ENCODE measurements around the gene MYO18A. TPM values are rescaled to one million over a fixed set of nuclear protein-coding genes. Genes with fewer than 3 reads are reported as not detected.
"Not testable (repeated sequence)": the region's sequence is repeated elsewhere in the genome, so short reads cannot be mapped to it uniquely, and the experiment has no call there.

The MYO18A gene
- total RNA-seq, 2 experiments from 2014 or later, result 46.3 to 47.1 TPM

- peak overlapping the region; percentile 52 for H3K4me3 Mint-ChIP-seq
- peaks cover 32% of the 10 kb centered on the region for H3K4me1 Mint-ChIP-seq (ENCODE audit: low read depth)
- intact Hi-C loops (cut with micrococcal nuclease), result no loop called here
- no peaks in the 10 kb centered on the region for H3K27me3 Mint-ChIP-seq
- no peaks in the 10 kb centered on the region for H3K9me3 Mint-ChIP-seq
- peak overlapping the region; percentile 79 for H3K27ac Mint-ChIP-seq
- ChIA-PET POLR2A (interaction anchor here (0.5 to 1.4 kb wide), 7 partner anchors 10 to 569 kb away, joined by 3 to 7 read pairs (median 4); partner anchors contain the start of gene MYO18A), CTCF (interaction anchor here (0.9 to 4.0 kb wide), 11 partner anchors 10 to 214 kb away, joined by 3 to 23 read pairs (median 5); partner anchors contain the start of gene MYO18A)
- H3K36me3 Mint-ChIP-seq, result no peaks in the 10 kb centered on the region
- DNase-seq, result peak; percentile 84
These were observed 24.8 kb downstream of the MYO18A start for GRCh38 chr17:29155227-29155965.

GRCh38 chr17:29154516-29155226 is 25.5 kb downstream of the MYO18A start:
- intact Hi-C loops (cut with micrococcal nuclease), result no loop called here
- Mint-ChIP-seq H3K9me3 (no peaks in the 10 kb centered on the region), H3K36me3 (no peaks in the 10 kb centered on the region), H3K27ac (peak overlapping the region; percentile 79), H3K4me3 (peak overlapping the region; percentile 52), H3K27me3 (no peaks in the 10 kb centered on the region), H3K4me1 (ENCODE audit: low read depth) (peaks cover 36% of the 10 kb centered on the region)
- DNase-seq, result peak; percentile 53
- ChIA-PET CTCF (interaction anchor here (1.1 to 4.0 kb wide), 10 partner anchors 9 to 215 kb away, joined by 3 to 23 read pairs (median 7); partner anchors contain the start of gene MYO18A), POLR2A (interaction anchor here (0.6 to 1.4 kb wide), 4 partner anchors 11 to 25 kb away, joined by 3 to 7 read pairs (median 4); partner anchors contain the start of gene MYO18A)

GRCh38 chr17:29151567-29151966 is 28.6 kb downstream of the MYO18A start:
- CTCF ChIA-PET, result interaction anchor here (2.2 to 8.4 kb wide), 2 partner anchors 68 kb away, joined by 8 to 247 read pairs; no protein-coding TSS in a partner anchor
- H3K27ac Mint-ChIP-seq, result no peak overlapping the region
- intact Hi-C loops (cut with micrococcal nuclease), result no loop called here

GRCh38 chr17:29150161-29150560 is 30.0 kb downstream of the MYO18A start:
- Mint-ChIP-seq H3K4me1 (ENCODE audit: low read depth) (peaks cover 51% of the 10 kb centered on the region), H3K27me3 (no peaks in the 10 kb centered on the region), H3K27ac (no peak overlapping the region), H3K36me3 (no peaks in the 10 kb centered on the region), H3K4me3 (no peak overlapping the region), H3K9me3 (no peaks in the 10 kb centered on the region)
- intact Hi-C loops (cut with micrococcal nuclease), result no loop called here
- DNase-seq, result no peak
- POLR2A ChIA-PET, result interaction anchor here (1.7 to 2.0 kb wide), 2 partner anchors 26 to 62 kb away, joined by 4 to 12 read pairs; no protein-coding TSS in a partner anchor
- CTCF ChIA-PET, result interaction anchor here (0.7 to 15.0 kb wide), 9 partner anchors 12 to 616 kb away, joined by 3 to 394 read pairs (median 34); partner anchors contain the start of gene MYO18A

More at GRCh38 chr17:29151567-29151966, 28.6 kb downstream of the MYO18A start:
- Mint-ChIP-seq H3K4me3 (no peak overlapping the region), H3K9me3 (no peaks in the 10 kb centered on the region), H3K36me3 (no peaks in the 10 kb centered on the region), H3K27me3 (no peaks in the 10 kb centered on the region), H3K4me1 (ENCODE audit: low read depth) (peaks cover 51% of the 10 kb centered on the region)
- DNase-seq, result no peak
- POLR2A ChIA-PET, result no interaction called here

- intact Hi-C loops (cut with micrococcal nuclease), result loop anchor here (1.0 to 10.0 kb wide), 4 partner anchors 70 to 415 kb away; partner anchors contain the start of genes ABHD15, TAOK1 and TP53I13
- Mint-ChIP-seq H3K4me1 (ENCODE audit: low read depth) (peaks cover 47% of the 10 kb centered on the region), H3K4me3 (peak overlapping the region; percentile 70), H3K27ac (no peak overlapping the region), H3K27me3 (no peaks in the 10 kb centered on the region), H3K9me3 (no peaks in the 10 kb centered on the region), H3K36me3 (no peaks in the 10 kb centered on the region)
- ChIA-PET POLR2A (interaction anchor here (0.5 to 2.0 kb wide), 7 partner anchors 11 to 144 kb away, joined by 3 to 20 read pairs (median 4); partner anchors contain the start of genes MYO18A and NUFIP2), CTCF (interaction anchor here (0.6 to 15.0 kb wide), 39 partner anchors 9 to 1728 kb away, joined by 3 to 394 read pairs (median 5); partner anchors contain the start of genes MYO18A and NUFIP2)
- DNase-seq, result no peak
These were observed 30.6 kb downstream of the MYO18A start for GRCh38 chr17:29149431-29150064.

- ChIA-PET POLR2A (interaction anchor here (0.5 to 2.0 kb wide), 8 partner anchors 10 to 145 kb away, joined by 3 to 20 read pairs (median 4); partner anchors contain the start of genes MYO18A and NUFIP2), CTCF (interaction anchor here (0.6 to 15.0 kb wide), 39 partner anchors 10 to 1728 kb away, joined by 3 to 394 read pairs (median 5); partner anchors contain the start of genes MYO18A and NUFIP2)
- intact Hi-C loops (cut with micrococcal nuclease), result loop anchor here (1.0 to 10.0 kb wide), 5 partner anchors 31 to 416 kb away; partner anchors contain the start of genes ABHD15, MYO18A, TAOK1 and TP53I13
- peaks cover 46% of the 10 kb centered on the region for H3K4me1 Mint-ChIP-seq (ENCODE audit: low read depth)
- H3K27ac Mint-ChIP-seq, result peak overlapping the region; percentile 75
- H3K4me3 Mint-ChIP-seq, result peak overlapping the region; percentile 70
- H3K27me3 Mint-ChIP-seq, result no peaks in the 10 kb centered on the region
- no peaks in the 10 kb centered on the region for H3K36me3 Mint-ChIP-seq
- peak; percentile 96 for DNase-seq
- no peaks in the 10 kb centered on the region for H3K9me3 Mint-ChIP-seq
These were observed 31.3 kb downstream of the MYO18A start for GRCh38 chr17:29148790-29149430.

- CTCF ChIA-PET, result interaction anchor here (0.9 to 15.0 kb wide), 31 partner anchors 10 to 422 kb away, joined by 3 to 394 read pairs (median 6); partner anchors contain the start of genes MYO18A and NUFIP2
- POLR2A ChIA-PET, result interaction anchor here (0.7 to 2.0 kb wide), 6 partner anchors 10 to 64 kb away, joined by 3 to 20 read pairs (median 5); partner anchors contain the start of gene MYO18A
- H3K27me3 Mint-ChIP-seq, result no peaks in the 10 kb centered on the region
- intact Hi-C loops (cut with micrococcal nuclease), result loop anchor here (1.0 to 10.0 kb wide), 4 partner anchors 32 to 416 kb away; partner anchors contain the start of genes ABHD15, MYO18A, TAOK1 and TP53I13
- H3K4me3 Mint-ChIP-seq, result peak overlapping the region; percentile 63
- no peaks in the 10 kb centered on the region for H3K36me3 Mint-ChIP-seq
- no peak for DNase-seq
- H3K9me3 Mint-ChIP-seq, result no peaks in the 10 kb centered on the region
- peak overlapping the region; percentile 75 for H3K27ac Mint-ChIP-seq
- H3K4me1 Mint-ChIP-seq (ENCODE audit: low read depth), result peaks cover 47% of the 10 kb centered on the region
These were observed 31.9 kb downstream of the MYO18A start for GRCh38 chr17:29148257-29148789.

- Mint-ChIP-seq H3K4me3 (no peak overlapping the region), H3K27ac (peak overlapping the region; percentile 67), H3K27me3 (no peaks in the 10 kb centered on the region), H3K36me3 (no peaks in the 10 kb centered on the region), H3K4me1 (ENCODE audit: low read depth) (peaks cover 47% of the 10 kb centered on the region), H3K9me3 (no peaks in the 10 kb centered on the region)
- intact Hi-C loops (cut with micrococcal nuclease), result loop anchor here (1.0 to 10.0 kb wide), 4 partner anchors 33 to 417 kb away; partner anchors contain the start of genes ABHD15, MYO18A, TAOK1 and TP53I13
- no peak for DNase-seq
- CTCF ChIA-PET, result interaction anchor here (0.8 to 15.0 kb wide), 16 partner anchors 9 to 376 kb away, joined by 3 to 394 read pairs (median 12); partner anchors contain the start of gene MYO18A
- POLR2A ChIA-PET, result interaction anchor here (1.7 to 1.8 kb wide), 2 partner anchors 9 to 32 kb away, joined by 6 to 20 read pairs; partner anchors contain the start of gene MYO18A
These were observed 32.5 kb downstream of the MYO18A start for GRCh38 chr17:29147682-29148081.

- CTCF ChIA-PET, result interaction anchor here (0.8 to 15.0 kb wide), 14 partner anchors 9 to 377 kb away, joined by 3 to 394 read pairs (median 14); partner anchors contain the start of gene MYO18A
- H3K4me1 Mint-ChIP-seq (ENCODE audit: low read depth), result peaks cover 52% of the 10 kb centered on the region
- H3K4me3 Mint-ChIP-seq, result not testable (repeated sequence)
These were observed 33.0 kb downstream of the MYO18A start for GRCh38 chr17:29147228-29147627.

More at GRCh38 chr17:29147228-29147627, 33.0 kb downstream of the MYO18A start:
- H3K36me3 Mint-ChIP-seq, H3K9me3 Mint-ChIP-seq, DNase-seq, H3K27me3 Mint-ChIP-seq, POLR2A ChIA-PET: not testable (repeated sequence)
- intact Hi-C loops (cut with micrococcal nuclease), result loop anchor here (10.0 kb wide), 2 partner anchors 248 to 418 kb away; partner anchors contain the start of genes ABHD15, TAOK1 and TP53I13
- H3K27ac Mint-ChIP-seq, result peak overlapping the region; percentile 67
